Measurements from ENCODE around the gene EEF1A1. TPM values are rescaled to one million over a fixed set of nuclear protein-coding genes. Genes with fewer than 3 reads are reported as not detected.
"Not testable (repeated sequence)": the region's sequence is repeated elsewhere in the genome, so short reads cannot be mapped to it uniquely, and the experiment has no call there.

The EEF1A1 gene
- total RNA-seq, 2 donors from 2014 or later, result 4,267 to 4,798 TPM

DNA sequence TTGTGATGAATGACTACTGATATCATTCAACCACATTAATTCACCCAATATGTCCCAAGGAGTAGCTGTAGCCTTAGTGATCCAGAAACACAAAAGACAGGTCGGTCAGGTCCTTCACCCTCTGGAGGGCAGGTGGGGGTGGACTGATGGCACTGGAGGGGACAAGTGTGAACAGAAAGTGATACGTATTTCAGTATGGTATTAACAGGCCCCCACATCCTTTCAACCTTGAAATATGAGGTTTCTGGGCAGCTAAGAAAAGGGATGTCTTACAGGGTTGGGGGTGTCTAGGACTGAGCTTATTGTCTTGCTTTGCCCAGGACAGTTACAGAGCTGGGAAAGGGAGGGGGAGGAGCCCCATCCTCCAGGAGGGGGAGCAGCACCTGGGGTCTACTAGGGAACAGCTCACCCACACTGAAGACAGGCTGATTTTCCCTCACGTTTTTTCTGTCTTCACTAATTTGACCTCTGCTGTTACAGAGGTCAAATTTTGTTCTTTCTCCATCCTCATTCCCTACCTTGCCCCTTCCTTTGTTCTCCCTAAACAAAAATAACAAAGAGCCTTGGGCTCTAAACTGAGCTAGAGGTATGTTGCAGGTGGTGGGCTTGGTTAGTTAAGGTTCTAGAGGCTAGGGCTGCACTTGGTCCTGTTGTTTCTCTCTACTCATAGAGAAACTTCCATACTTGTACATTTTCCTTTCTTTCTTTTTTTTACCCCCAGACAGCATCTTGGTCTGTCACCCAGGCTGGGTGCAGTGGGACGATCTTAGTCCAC, 38.0 kb upstream of the EEF1A1 start:
- Histone ChIP-seq H3K27me3 (no peaks in the 10 kb centered on the region), H3K4me1 (no peaks in the 10 kb centered on the region), H3K27ac (no peak overlapping the region), H3K4me3 (no peak overlapping the region), H3K9me3 (no peaks in the 10 kb centered on the region), H3K36me3 (replicated peaks in 1 of 2; ENCODE audit: insufficient read depth in 1 of 2, low read depth in 2 of 2) (no peaks in the 10 kb centered on the region)
- DNase-seq, result no peak
- no peak for ATAC-seq
- no peak for TF ChIP-seq CTCF (IDR thresholded peaks at IDR 0.05)
- TF ChIP-seq POLR2A (IDR thresholded peaks at IDR 0.05), result no peak
- WGBS, 2 donors, result 61 to 64% methylated on average over 4 of the region's 4 CpGs
- intact Hi-C loops (cut with DNase I), result no loop called here

- H3K4me3 ChIP-seq, result no peak overlapping the region
- WGBS, 2 donors, result 27 to 40% methylated on average over 1 of the region's 1 CpG
- no peak overlapping the region for H3K27ac ChIP-seq
- no peaks in the 10 kb centered on the region for H3K9me3 ChIP-seq
- H3K4me1 ChIP-seq, result no peaks in the 10 kb centered on the region
- ATAC-seq, result no peak
- no peak for DNase-seq
- H3K36me3 ChIP-seq (replicated peaks in 1 of 2; ENCODE audit: insufficient read depth in 1 of 2, low read depth in 2 of 2), result no peaks in the 10 kb centered on the region
- no peaks in the 10 kb centered on the region for H3K27me3 ChIP-seq
- TF ChIP-seq CTCF (IDR thresholded peaks at IDR 0.05) (no peak), POLR2A (IDR thresholded peaks at IDR 0.05) (no peak)
- intact Hi-C loops (cut with DNase I), result no loop called here
Measured at GRCh38 chr6:73556836-73557235, 36.0 kb upstream of the EEF1A1 start.

- WGBS, 2 donors, result 91 to 97% methylated on average over 11 of the region's 11 CpGs
- H3K36me3 ChIP-seq (replicated peaks in 1 of 2; ENCODE audit: insufficient read depth in 1 of 2, low read depth in 2 of 2); H3K27me3 ChIP-seq; H3K4me3 ChIP-seq; DNase-seq; H3K27ac ChIP-seq; intact Hi-C loops (cut with DNase I); H3K4me1 ChIP-seq; H3K9me3 ChIP-seq; ATAC-seq: not testable (repeated sequence)
Measured at GRCh38 chr6:73555380-73555949, 34.6 kb upstream of the EEF1A1 start.

- intact Hi-C loops (cut with DNase I); ATAC-seq; H3K27ac ChIP-seq; H3K4me1 ChIP-seq; H3K27me3 ChIP-seq; H3K4me3 ChIP-seq; H3K36me3 ChIP-seq (replicated peaks in 1 of 2; ENCODE audit: insufficient read depth in 1 of 2, low read depth in 2 of 2); DNase-seq; H3K9me3 ChIP-seq: not testable (repeated sequence)
- WGBS, 2 donors, result 85 to 93% methylated on average over 4 of the region's 4 CpGs
Measured at GRCh38 chr6:73551115-73551514, 30.3 kb upstream of the EEF1A1 start.

- ATAC-seq, result no peak
- TF ChIP-seq POLR2A (IDR thresholded peaks at IDR 0.05) (no peak), CTCF (IDR thresholded peaks at IDR 0.05) (no peak)
Measured at GRCh38 chr6:73548458-73549446, 27.9 kb upstream of the EEF1A1 start.

More at GRCh38 chr6:73548458-73549446, 27.9 kb upstream of the EEF1A1 start:
- no peak for DNase-seq
- H3K4me3 ChIP-seq, result no peak overlapping the region
- no peaks in the 10 kb centered on the region for H3K9me3 ChIP-seq
- intact Hi-C loops (cut with DNase I), result no loop called here
- H3K27ac ChIP-seq, result no peak overlapping the region
- H3K4me1 ChIP-seq, result no peaks in the 10 kb centered on the region
- H3K36me3 ChIP-seq (replicated peaks in 1 of 2; ENCODE audit: insufficient read depth in 1 of 2, low read depth in 2 of 2), result no peaks in the 10 kb centered on the region
- no peaks in the 10 kb centered on the region for H3K27me3 ChIP-seq
- WGBS, 2 donors, result 82 to 85% methylated on average over 12 of the region's 12 CpGs
